PC-3 (cell line): ENCODE results near the gene C3orf18. TPM values are rescaled to one million over a fixed set of nuclear protein-coding genes. Genes with fewer than 3 reads are reported as not detected.

Experiments
- ATAC-seq: fragments of 200-7000 bp; cut with Tn5 transposase; 2 replicates; pipeline ENCODE4 v1.9.1; 2020; ENCODE audit warnings: mild to moderate bottlenecking, moderate library complexity
- BruUV-seq: library from RNA; stranded (reverse); fragments of 400-500 nt; replicated peaks from 2 replicates; lab custom pipeline; 2021; lab: Mats Ljungman, UMichigan
- CTCF ChIA-PET: fragments of 300-600 bp; sonication (Branson Sonifier 250); formaldehyde crosslinking; loops from one replicate; lab custom pipeline; 2022; ENCODE audit warnings: antibody characterized with exemption; lab: Charles Lee
- POLR2A ChIA-PET: fragments of 300-600 bp; sonication (Branson Sonifier 250); formaldehyde crosslinking; loops from one replicate; lab custom pipeline; 2022; ENCODE audit warnings: antibody characterized with exemption; ENCODE audit not compliant: unreplicated experiment; lab: Charles Lee
- DNase-seq: peaks from one replicate; pipeline ENCODE4 v3.0.0-alpha.2; 2015
- H2AFZ ChIP-seq: fragments of 300-600 bp; sonication (generic); 2 replicates; pipeline ENCODE4 v1.6.0; 2016; ENCODE audit warnings: antibody characterized with exemption, low read length
- H3F3A ChIP-seq: fragments of 300-600 bp; sonication (generic); one replicate; pipeline ENCODE4 v1.6.0; 2017; ENCODE audit warnings: antibody characterized with exemption, low read length, control low read depth, mild to moderate bottlenecking; ENCODE audit not compliant: unreplicated experiment
- H3K27ac ChIP-seq: fragments of 300-600 bp; sonication (generic); 2 replicates; pipeline ENCODE4 v1.5.1; 2016; ENCODE audit warnings: mild to moderate bottlenecking, low read length
- H3K27me3 ChIP-seq: fragments of 300-600 bp; sonication (generic); 2 replicates; pipeline ENCODE4 v1.6.1; 2016; ENCODE audit warnings: low read length, mixed read lengths
- H3K36me3 ChIP-seq: fragments of 300-600 bp; sonication (generic); 2 replicates; pipeline ENCODE4 v1.6.1; 2016; ENCODE audit warnings: low read depth, mixed run types, low read length, mixed read lengths
- H3K4me1 ChIP-seq: fragments of 300-600 bp; sonication (generic); 2 replicates; pipeline ENCODE4 v1.5.1; 2016; ENCODE audit warnings: low read length; ENCODE audit not compliant: insufficient read depth
- H3K4me2 ChIP-seq: fragments of 300-600 bp; sonication (generic); 2 replicates; pipeline ENCODE4 v1.6.0; 2016; ENCODE audit warnings: low read length
- H3K4me3 ChIP-seq: fragments of 300-600 bp; sonication (generic); 2 replicates; pipeline ENCODE4 v1.5.1; 2016; ENCODE audit warnings: mild to moderate bottlenecking, low read length, mixed read lengths
- H3K79me2 ChIP-seq: fragments of 300-600 bp; sonication (generic); 2 replicates; pipeline ENCODE4 v1.6.1; 2017; ENCODE audit warnings: low read length, mixed read lengths
- H3K9ac ChIP-seq: fragments of 300-600 bp; sonication (generic); 2 replicates; pipeline ENCODE4 v1.6.0; 2016; ENCODE audit warnings: mild to moderate bottlenecking, low read length
- H3K9me2 ChIP-seq: fragments of 300-600 bp; sonication (generic); replicated peaks from 2 replicates; pipeline ENCODE4 v1.6.1; 2016; ENCODE audit warnings: mixed run types, low read length, mixed read lengths
- H3K9me3 ChIP-seq: fragments of 300-600 bp; sonication (generic); 2 replicates; pipeline ENCODE4 v1.6.1; 2016; ENCODE audit warnings: low read length, mixed read lengths
- H4K20me1 ChIP-seq: fragments of 300-600 bp; sonication (generic); 2 replicates; pipeline ENCODE4 v1.6.1; 2016; ENCODE audit warnings: low read length, mixed read lengths
- EZH2 ChIP-seq: fragments of 300-600 bp; sonication (generic); IDR thresholded peaks from one replicate; pipeline ENCODE4 v1.6.1; 2017; ENCODE audit warnings: antibody characterized with exemption, mild to moderate bottlenecking, low read length; ENCODE audit not compliant: unreplicated experiment
- EZH2phosphoT487 ChIP-seq: fragments of 300-600 bp; sonication (generic); IDR thresholded peaks from 2 replicates; pipeline ENCODE4 v1.6.1; 2018; ENCODE audit warnings: mild to moderate bottlenecking, antibody characterized with exemption, low read length, borderline replicate concordance
- intact Hi-C: fragments of 100-400 bp; cut with micrococcal nuclease; formaldehyde crosslinking; loops from 2 replicates; pipeline ENCODE4 v1.9.0; 2023
- total RNA-seq: library from RNA; depleted of rRNA; stranded (reverse); fragments of >200 nt; gene quantifications from 2 replicates; pipeline ENCODE4 v1.2.3, GENCODE V29; 2014
- TF ChIP-seq, protein P1 (sequence below): fragments of 300-600 bp; sonication (generic); conservative IDR thresholded peaks from 2 replicates; pipeline ENCODE4 v1.5.1; 2017; ENCODE audit warnings: antibody characterized with exemption, low read depth, mild to moderate bottlenecking, low read length

Gene C3orf18
- total RNA-seq, 1 experiment from 2014 or later: 31.2 TPM

DNA sequence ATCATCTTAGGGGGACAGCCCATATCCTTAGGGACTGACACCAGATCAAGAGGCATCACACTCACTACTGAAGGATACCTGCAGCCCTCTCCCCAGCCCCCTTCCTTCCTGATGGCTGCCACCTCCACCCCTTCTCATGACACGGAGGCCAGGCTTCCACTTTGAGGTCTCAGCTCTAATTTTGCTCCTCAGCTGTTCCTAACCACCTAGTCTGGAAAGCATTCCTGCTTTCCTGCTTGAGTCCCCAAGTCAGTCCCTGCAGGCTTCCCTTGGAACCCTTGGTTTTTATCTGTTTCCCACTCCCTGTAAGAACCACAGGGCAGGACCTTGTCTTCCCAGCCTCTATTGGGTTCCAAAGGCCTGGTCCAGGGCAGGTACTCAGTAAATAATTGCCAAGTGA lies 3.2 kb downstream of the C3orf18 start:
- Histone ChIP-seq H3K4me2 (no peak overlapping the region), H3K9me3 (no peaks in the 10 kb centered on the region), H3K27me3 (no peaks in the 10 kb centered on the region), H3K9me2 (no peaks in the 10 kb centered on the region), H3F3A (peaks cover 4% of the 10 kb centered on the region), H3K79me2 (no peaks in the 10 kb centered on the region), H4K20me1 (no peaks in the 10 kb centered on the region), H3K4me1 (peaks cover 21% of the 10 kb centered on the region), H3K27ac (no peak overlapping the region), H2AFZ (no peak overlapping the region), H3K9ac (no peak overlapping the region), H3K4me3 (no peak overlapping the region), H3K36me3 (no peaks in the 10 kb centered on the region)
- ChIA-PET POLR2A (no interaction called here), CTCF (no interaction called here)
- TF ChIP-seq EZH2: no peak
- TF ChIP-seq, protein P1, sequence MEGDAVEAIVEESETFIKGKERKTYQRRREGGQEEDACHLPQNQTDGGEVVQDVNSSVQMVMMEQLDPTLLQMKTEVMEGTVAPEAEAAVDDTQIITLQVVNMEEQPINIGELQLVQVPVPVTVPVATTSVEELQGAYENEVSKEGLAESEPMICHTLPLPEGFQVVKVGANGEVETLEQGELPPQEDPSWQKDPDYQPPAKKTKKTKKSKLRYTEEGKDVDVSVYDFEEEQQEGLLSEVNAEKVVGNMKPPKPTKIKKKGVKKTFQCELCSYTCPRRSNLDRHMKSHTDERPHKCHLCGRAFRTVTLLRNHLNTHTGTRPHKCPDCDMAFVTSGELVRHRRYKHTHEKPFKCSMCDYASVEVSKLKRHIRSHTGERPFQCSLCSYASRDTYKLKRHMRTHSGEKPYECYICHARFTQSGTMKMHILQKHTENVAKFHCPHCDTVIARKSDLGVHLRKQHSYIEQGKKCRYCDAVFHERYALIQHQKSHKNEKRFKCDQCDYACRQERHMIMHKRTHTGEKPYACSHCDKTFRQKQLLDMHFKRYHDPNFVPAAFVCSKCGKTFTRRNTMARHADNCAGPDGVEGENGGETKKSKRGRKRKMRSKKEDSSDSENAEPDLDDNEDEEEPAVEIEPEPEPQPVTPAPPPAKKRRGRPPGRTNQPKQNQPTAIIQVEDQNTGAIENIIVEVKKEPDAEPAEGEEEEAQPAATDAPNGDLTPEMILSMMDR: no peak
- no peak for TF ChIP-seq EZH2phosphoT487
- intact Hi-C loops: no loop called here
- DNase-seq (no peak), ATAC-seq (no peak)
- BruUV-seq: no TSS peak

DNA sequence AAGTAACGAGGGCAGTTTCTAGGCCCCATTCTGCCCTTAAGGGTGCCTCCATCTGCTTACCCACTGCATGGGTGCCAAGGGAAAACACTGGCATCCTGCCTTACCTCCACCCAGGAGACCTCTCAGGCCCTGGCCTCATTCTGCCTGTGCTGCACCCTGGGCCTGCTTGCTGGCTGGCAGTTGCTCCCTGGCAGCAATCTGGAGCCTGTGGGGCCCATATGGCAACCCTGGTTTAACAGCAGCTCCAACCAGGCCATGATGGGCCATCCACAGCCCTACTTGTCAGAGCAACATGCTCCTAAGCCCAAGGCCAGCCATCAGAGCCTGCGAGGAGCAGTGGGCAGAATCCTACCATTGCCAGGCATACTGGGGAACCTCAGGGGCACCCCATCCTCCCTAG lies 3.7 kb downstream of the C3orf18 start:
- H3F3A ChIP-seq: peaks cover 4% of the 10 kb centered on the region
- intact Hi-C loops: no loop called here

DNA sequence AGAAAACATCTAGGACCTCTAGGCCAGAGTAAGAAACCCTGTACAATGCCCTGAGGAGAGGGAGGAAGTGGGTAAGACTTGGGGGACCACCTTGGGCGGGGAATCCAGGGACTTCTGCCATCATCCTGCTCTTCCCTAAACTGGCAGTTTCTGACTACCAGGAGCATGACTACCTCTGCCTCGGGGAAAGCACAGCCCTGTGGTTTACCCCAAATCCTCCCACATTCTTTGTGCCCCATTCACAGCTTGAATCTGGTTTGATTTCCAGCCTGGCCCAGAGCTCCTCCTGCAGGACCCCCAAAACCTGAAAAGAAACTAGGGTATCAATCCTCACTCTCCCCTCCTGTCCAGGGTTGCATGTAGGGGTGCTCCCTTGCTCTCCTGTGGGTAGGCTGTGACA lies 4.7 kb downstream of the C3orf18 start:
- intact Hi-C loops: no loop called here
- ATAC-seq (no peak), DNase-seq (peak; percentile 59)
- Histone ChIP-seq H3K27ac (no peak overlapping the region), H3K4me3 (no peak overlapping the region), H3K36me3 (no peaks in the 10 kb centered on the region), H2AFZ (no peak overlapping the region), H3K79me2 (no peaks in the 10 kb centered on the region), H3K9ac (no peak overlapping the region), H3K27me3 (no peaks in the 10 kb centered on the region), H4K20me1 (no peaks in the 10 kb centered on the region), H3K4me2 (no peak overlapping the region), H3K9me2 (no peaks in the 10 kb centered on the region), H3K4me1 (peaks cover 16% of the 10 kb centered on the region), H3K9me3 (no peaks in the 10 kb centered on the region), H3F3A (no peaks in the 10 kb centered on the region)
- POLR2A ChIA-PET: no interaction called here
- no peak for TF ChIP-seq EZH2phosphoT487
- TF ChIP-seq, protein P1: no peak
- TF ChIP-seq EZH2: no peak
- BruUV-seq: no TSS peak
- CTCF ChIA-PET: no interaction called here

More for the DNA sequence above, 3.7 kb downstream of the C3orf18 start:
- H3K9ac ChIP-seq: no peak overlapping the region
- H3K4me2 ChIP-seq: no peak overlapping the region
- peaks cover 21% of the 10 kb centered on the region for H3K4me1 ChIP-seq
- H3K9me2 ChIP-seq: no peaks in the 10 kb centered on the region
- ATAC-seq: no peak
- ChIA-PET CTCF (no interaction called here), POLR2A (no interaction called here)
- no peak overlapping the region for H2AFZ ChIP-seq
- H3K27ac ChIP-seq: no peak overlapping the region
- no peaks in the 10 kb centered on the region for H3K9me3 ChIP-seq
- no peaks in the 10 kb centered on the region for H4K20me1 ChIP-seq
- no peaks in the 10 kb centered on the region for H3K79me2 ChIP-seq
- H3K36me3 ChIP-seq: no peaks in the 10 kb centered on the region
- DNase-seq: no peak
- TF ChIP-seq, protein P1: no peak
- TF ChIP-seq EZH2 (no peak), EZH2phosphoT487 (no peak)
- no peak overlapping the region for H3K4me3 ChIP-seq
- no TSS peak for BruUV-seq
- no peaks in the 10 kb centered on the region for H3K27me3 ChIP-seq
